ENCODE data around the gene KCNG1. TPM values are rescaled to one million over a fixed set of nuclear protein-coding genes. Genes with fewer than 3 reads are reported as not detected.

Gene KCNG1
- total RNA-seq, 4 donors from 2014 or later, result 0.39 to 7.0 (median 0.91) TPM

- H3K27ac ChIP-seq, result no peak overlapping the region
- no peak for DNase-seq (ENCODE audit: low spot score in 2 of 2)
- TF ChIP-seq CTCF (IDR thresholded peaks at IDR 0.05) (no peak), POLR2A (IDR thresholded peaks at IDR 0.05) (no peak), EP300 (IDR thresholded peaks at IDR 0.05) (no peak)
- WGBS, 2 donors, result 60 to 68% methylated on average over 19 to 20 of the region's 20 CpGs
- H3K4me1 ChIP-seq, result peaks cover 0 to 7% (median 0%) of the 10 kb centered on the region in 4 donors
- H3K9me3 ChIP-seq, result no peaks in the 10 kb centered on the region
- no peak overlapping the region for H3K4me3 ChIP-seq
- peaks cover 0 to 4% of the 10 kb centered on the region in 2 donors for H3K27me3 ChIP-seq
- H3K36me3 ChIP-seq, result no peaks in the 10 kb centered on the region
Measured at GRCh38 chr20:51001430-51002265, 21.3 kb downstream of the KCNG1 start.

- Histone ChIP-seq H3K36me3 (no peaks in the 10 kb centered on the region), H3K27ac (no peak overlapping the region), H3K9me3 (no peaks in the 10 kb centered on the region), H3K27me3 (peaks cover 0 to 4% of the 10 kb centered on the region in 2 donors), H3K4me3 (no peak overlapping the region), H3K4me1 (peaks cover 0 to 7% (median 0%) of the 10 kb centered on the region in 4 donors)
- no peak for DNase-seq (ENCODE audit: low spot score in 2 of 2)
- WGBS, 2 donors, result 91 to 94% methylated on average over 4 of the region's 4 CpGs
- TF ChIP-seq EP300 (IDR thresholded peaks at IDR 0.05) (no peak), POLR2A (IDR thresholded peaks at IDR 0.05) (no peak), CTCF (IDR thresholded peaks at IDR 0.05) (no peak)
Measured at GRCh38 chr20:50999355-50999754, 23.6 kb downstream of the KCNG1 start.

GRCh38 chr20:50996901-50997865, 25.7 kb downstream of the KCNG1 start:
- DNase-seq (ENCODE audit: low spot score in 2 of 2), result no peak

GRCh38 chr20:50995506-50995905, 27.4 kb downstream of the KCNG1 start:
- Histone ChIP-seq H3K9me3 (no peaks in the 10 kb centered on the region), H3K27me3 (peaks cover 0 to 11% of the 10 kb centered on the region in 2 donors), H3K4me3 (no peak overlapping the region), H3K27ac (no peak overlapping the region), H3K4me1 (no peaks in the 10 kb centered on the region), H3K36me3 (no peaks in the 10 kb centered on the region)
- no peak for DNase-seq (ENCODE audit: low spot score in 2 of 2)
- 82 to 84% methylated on average over 5 of the region's 5 CpGs for WGBS, 2 donors
- no peak for TF ChIP-seq EP300 (IDR thresholded peaks at IDR 0.05)
- TF ChIP-seq POLR2A (IDR thresholded peaks at IDR 0.05), result no peak
- TF ChIP-seq CTCF (IDR thresholded peaks at IDR 0.05), result no peak

More at GRCh38 chr20:50996901-50997865, 25.7 kb downstream of the KCNG1 start:
- Histone ChIP-seq H3K9me3 (no peaks in the 10 kb centered on the region), H3K36me3 (no peaks in the 10 kb centered on the region), H3K4me1 (no peaks in the 10 kb centered on the region), H3K27ac (no peak overlapping the region), H3K4me3 (no peak overlapping the region), H3K27me3 (peaks cover 0 to 11% of the 10 kb centered on the region in 2 donors)
- TF ChIP-seq EP300 (IDR thresholded peaks at IDR 0.05), result no peak
- no peak for TF ChIP-seq POLR2A (IDR thresholded peaks at IDR 0.05)
- no peak for TF ChIP-seq CTCF (IDR thresholded peaks at IDR 0.05)
- 57% methylated on average over 9 to 10 of the region's 10 CpGs for WGBS, 2 donors

Measured in tibial nerve (tissue), 4 donors.